ENCODE results near the gene BCL2L12.

BCL2L12 gene

GRCh38 chr19:49642492-49643035, 23.2 kb upstream of the BCL2L12 start:
- peak in 1 of 3 experiments; percentile 39 for DNase-seq

DNA sequence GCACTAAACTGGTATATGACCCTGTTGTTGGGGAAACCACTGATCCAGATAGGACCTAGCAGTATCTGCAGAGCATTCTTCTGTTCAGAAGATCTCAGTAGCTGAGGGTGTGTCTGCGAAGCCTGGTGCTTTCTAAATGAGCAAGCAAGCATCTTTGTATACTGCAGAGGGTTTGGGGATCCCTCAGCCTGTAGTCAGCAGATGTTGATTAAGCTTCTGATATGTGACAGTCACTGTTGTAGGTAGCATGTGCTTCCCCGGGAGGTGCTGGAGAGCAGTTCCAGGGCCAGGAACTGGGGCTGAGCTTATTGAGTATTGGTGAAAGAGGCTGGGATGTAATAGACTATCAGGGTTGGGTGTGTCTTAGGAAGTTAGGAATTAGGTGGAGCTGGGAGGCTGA, 22.3 kb upstream of the BCL2L12 start:
- DNase-seq, result no peak

DNA sequence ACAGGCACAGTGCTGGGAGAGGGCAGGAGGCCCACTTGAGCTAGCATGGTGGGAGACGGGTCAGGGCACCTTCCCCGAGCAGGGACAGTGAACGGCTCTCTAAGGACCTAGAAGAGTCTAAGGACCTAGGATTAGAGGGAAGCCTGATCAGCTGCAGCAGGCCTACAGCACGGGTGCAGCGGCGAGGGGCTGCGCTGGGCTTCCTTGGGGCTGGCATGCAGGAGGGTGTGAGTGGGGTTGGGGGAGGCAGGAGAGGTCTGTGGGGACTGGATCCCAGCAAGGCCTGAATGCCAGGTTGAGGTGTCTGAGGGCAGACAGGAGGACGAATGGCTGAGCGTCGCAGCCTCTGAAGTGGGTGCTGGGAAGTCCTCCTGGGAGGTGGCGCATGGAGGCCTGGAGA, 20.1 kb upstream of the BCL2L12 start:
- DNase-seq, result no peak

- no peak for DNase-seq
Observed at GRCh38 chr19:49645995-49646394, 19.7 kb upstream of the BCL2L12 start.

- no peak for DNase-seq
Observed at GRCh38 chr19:49646586-49646985, 19.1 kb upstream of the BCL2L12 start.

- DNase-seq, result no peak
Observed at GRCh38 chr19:49651029-49651819, 14.5 kb upstream of the BCL2L12 start.

GRCh38 chr19:49651820-49652550, 13.7 kb upstream of the BCL2L12 start:
- DNase-seq, result no peak

DNA sequence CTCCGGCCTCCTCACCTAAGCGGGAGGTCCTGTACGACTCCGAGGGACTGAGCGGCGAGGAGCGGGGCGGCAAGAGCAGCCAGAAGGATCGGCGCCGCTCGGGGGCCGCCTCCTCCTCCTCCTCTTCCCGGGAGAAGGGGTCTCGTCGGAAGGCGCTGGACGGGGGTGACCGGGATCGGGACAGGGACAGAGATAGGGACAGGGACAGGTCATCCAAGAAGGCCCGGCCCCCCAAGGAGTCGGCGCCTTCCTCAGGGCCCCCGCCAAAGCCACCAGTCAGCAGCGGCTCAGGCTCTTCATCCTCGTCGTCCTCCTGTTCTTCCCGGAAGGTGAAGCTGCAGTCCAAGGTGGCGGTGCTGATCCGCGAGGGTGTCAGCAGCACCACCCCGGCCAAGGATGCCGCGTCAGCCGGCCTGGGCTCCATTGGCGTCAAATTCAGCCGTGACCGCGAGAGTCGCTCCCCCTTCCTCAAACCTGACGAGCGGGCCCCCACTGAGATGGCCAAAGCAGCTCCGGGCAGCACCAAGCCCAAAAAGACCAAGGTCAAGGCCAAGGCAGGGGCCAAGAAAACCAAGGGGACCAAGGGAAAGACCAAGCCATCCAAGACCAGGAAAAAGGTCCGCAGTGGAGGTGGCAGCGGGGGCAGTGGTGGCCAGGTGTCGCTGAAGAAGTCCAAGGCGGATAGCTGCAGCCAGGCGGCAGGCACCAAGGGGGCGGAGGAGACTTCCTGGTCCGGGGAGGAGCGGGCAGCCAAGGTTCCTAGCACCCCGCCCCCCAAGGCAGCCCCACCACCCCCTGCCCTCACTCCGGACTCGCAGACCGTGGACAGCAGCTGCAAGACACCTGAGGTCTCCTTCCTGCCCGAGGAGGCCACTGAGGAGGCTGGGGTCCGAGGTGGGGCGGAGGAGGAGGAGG, 12.9 kb upstream of the BCL2L12 start:
- DNase-seq, result no peak

GRCh38 chr19:49653466-49653806, 12.3 kb upstream of the BCL2L12 start:
- no peak for DNase-seq

GRCh38 chr19:49654581-49654980, 11.2 kb upstream of the BCL2L12 start:
- DNase-seq, result no peak

DNA sequence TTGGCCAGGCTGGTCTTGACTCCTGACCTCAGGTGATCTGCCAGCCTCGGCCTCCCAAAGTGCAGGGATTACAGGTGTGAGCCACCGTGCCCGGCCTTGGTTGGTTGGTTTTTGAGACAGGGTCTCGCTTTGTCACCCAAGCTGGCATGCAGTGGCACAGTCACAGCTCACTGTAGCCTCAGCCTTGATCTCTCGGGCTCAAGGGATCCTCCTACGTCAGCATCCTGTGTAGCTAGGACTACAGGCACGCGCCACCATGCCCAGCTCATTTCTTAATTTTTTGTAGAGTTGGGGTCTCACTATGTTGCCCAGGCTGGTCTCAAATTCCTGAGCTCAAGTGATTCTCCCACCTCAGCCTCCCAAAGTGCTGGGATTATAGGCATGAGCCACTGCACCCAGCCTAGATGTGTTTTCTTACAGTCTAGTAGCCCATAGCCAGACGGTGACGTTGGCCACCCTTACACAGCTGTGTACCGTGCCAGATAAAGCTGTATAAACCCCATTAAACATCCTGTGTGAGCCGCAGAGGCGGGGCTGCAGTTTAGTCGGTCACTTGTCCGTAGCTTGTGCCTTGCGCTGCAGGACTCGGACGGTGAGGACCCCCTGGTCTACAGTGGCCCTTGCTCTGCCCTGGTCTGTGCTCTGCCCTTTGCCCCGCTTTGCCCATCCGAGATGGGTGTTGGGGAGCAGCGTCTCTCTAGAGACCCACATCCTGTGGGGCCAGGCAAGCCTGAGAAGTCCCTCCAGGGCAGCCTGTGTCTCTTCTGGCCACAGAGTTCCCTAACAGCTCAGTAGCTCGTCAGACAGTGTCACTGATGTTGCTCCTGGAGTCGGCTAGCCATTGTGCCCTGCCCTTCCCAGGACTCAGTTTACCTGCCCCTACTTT, 9.9 kb upstream of the BCL2L12 start:
- no peak for DNase-seq

DNA sequence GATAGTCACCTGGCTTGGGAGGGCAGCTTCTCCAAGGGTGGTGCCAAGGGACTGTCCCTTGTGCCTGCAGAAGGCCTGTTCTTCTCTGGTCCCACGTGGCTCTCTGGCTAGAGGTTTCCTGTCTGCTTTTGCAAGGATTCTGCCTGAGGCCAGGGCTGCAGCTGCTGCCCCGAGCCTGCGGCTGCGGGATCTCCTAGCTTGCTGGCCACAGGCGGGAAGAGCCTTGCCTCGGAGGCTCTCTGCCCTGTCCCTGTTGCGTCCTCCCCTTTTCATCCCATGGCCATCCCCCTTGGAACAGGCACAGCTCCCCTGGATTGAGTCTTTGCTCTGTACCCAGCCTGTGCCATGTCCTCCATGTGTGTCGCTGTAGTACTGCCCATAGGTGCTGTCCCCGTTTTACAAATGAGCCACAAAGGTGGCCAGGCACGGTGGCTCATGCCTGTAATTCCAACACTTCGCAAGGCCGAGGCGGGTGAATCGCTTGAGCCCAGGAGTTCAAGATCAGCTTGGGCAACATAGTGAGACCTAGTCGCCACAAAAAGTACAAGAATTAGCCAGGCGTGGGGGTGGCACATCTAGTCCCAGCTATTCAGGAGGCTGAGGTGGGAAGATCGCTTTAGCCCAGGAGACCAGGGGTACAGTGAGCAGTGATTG, 9.2 kb upstream of the BCL2L12 start:
- no peak for DNase-seq

- no peak for DNase-seq
Observed at GRCh38 chr19:49657493-49658138, 8.1 kb upstream of the BCL2L12 start.

- DNase-seq, result no peak
Observed at GRCh38 chr19:49658139-49658517, 7.6 kb upstream of the BCL2L12 start.

DNA sequence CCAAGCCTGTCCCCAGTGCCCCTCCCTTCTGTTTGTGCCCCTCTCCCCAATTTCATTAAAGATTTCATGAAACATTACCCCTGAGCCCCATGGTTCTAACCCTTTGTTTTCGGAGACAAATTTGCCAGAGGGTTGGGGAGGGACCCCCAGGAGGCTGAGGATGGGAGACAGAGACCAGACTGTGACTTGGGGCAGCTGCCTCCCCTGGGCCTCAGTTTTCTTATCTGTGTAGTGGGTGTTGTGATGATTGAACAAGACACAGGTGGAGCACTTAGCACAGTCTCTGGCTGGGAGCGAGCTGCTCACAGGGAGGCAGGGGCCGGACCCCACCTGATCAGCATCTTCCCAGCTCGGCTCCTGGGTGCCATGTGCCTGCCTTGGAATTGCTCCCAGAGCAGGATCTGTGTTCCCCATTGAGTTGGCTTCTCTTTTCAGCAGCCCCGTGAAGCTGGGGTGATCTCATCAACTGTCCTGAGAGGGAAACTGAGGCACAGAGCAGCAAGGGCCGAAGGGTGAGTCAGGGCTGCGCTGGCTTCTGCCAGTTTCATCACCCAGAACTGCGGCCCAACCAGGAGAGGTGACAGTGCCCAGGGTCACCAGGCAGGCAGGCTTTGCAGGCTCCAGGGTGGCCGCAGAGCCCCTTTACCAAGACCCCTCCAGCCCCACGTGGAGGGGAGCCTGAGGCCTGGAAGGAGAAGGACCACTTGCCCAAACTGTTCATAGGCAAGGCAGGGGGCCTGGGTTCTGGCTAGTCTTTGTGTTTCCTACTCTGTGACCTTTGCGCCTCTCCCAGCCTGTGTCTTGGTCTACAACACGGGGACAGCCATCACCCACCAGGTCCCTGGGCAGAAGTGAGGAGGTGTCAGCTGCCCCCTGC, 6.9 kb upstream of the BCL2L12 start:
- no peak for DNase-seq

- DNase-seq, result no peak
Observed at GRCh38 chr19:49660338-49660961, 5.3 kb upstream of the BCL2L12 start.

DNA sequence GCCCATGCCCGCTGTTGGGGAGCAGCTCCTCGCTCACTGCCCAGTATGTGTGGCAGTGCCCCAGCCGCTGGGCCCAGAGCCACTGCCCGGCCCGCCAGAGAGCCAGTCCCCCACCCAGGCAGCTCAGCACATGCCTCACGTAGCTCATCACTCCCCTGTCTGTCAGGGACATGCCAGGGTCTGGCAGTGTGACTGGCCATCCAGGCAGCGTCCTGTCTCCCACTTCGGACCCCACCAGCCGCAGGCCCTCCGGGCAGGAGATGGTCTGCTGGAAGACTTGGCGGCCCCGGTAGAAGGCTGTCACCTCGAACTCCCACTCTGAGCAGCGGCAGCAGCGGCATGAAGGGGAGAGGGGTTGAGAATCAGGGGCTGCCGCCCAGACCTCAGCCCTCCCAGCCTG, 3.7 kb upstream of the BCL2L12 start:
- DNase-seq, result no peak

- no peak for DNase-seq
Observed at GRCh38 chr19:49663224-49663623, 2.5 kb upstream of the BCL2L12 start.

Data from NCI-H1417 (cell line).